GM23248 (cell line): ENCODE results near the gene EFHD1. TPM values are rescaled to one million over a fixed set of nuclear protein-coding genes. Genes with fewer than 3 reads are reported as not detected.

ENCODE experiments used
- DNase-seq: peaks from one replicate; pipeline ENCODE4 v3.0.0-alpha.2; 2015
- H2AFZ ChIP-seq: fragments of 200-600 bp; sonication (generic); 2 replicates; pipeline ENCODE4 v1.6.1; 2016; ENCODE audit warnings: antibody characterized with exemption
- H3F3A ChIP-seq: fragments of 200-600 bp; sonication (generic); 2 replicates; pipeline ENCODE4 v1.6.1; 2016; ENCODE audit warnings: mild to moderate bottlenecking, antibody characterized with exemption, mixed run types; ENCODE audit not compliant: insufficient read depth
- H3K27ac ChIP-seq: fragments of 200-600 bp; sonication (generic); 2 replicates; pipeline ENCODE4 v1.5.1; 2016; ENCODE audit warnings: mild to moderate bottlenecking
- H3K27me3 ChIP-seq: fragments of 200-600 bp; sonication (generic); replicated peaks from 2 replicates; pipeline ENCODE4 v1.6.1; 2016; ENCODE audit warnings: mild to moderate bottlenecking; ENCODE audit not compliant: insufficient read depth
- H3K36me3 ChIP-seq: fragments of 200-600 bp; sonication (generic); 2 replicates; pipeline ENCODE4 v1.6.1; 2016; ENCODE audit warnings: low read depth, mild to moderate bottlenecking
- H3K4me1 ChIP-seq: fragments of 200-600 bp; sonication (generic); 2 replicates; pipeline ENCODE4 v1.6.1; 2016; ENCODE audit warnings: mild to moderate bottlenecking; ENCODE audit not compliant: insufficient read depth
- H3K4me2 ChIP-seq: fragments of 200-600 bp; sonication (generic); one replicate; pipeline ENCODE4 v1.6.1; 2016; ENCODE audit warnings: mild to moderate bottlenecking; ENCODE audit not compliant: unreplicated experiment
- H3K4me3 ChIP-seq: fragments of 200-600 bp; sonication (generic); 2 replicates; pipeline ENCODE4 v1.5.1; 2016; ENCODE audit warnings: mild to moderate bottlenecking
- H3K79me2 ChIP-seq: fragments of 200-600 bp; sonication (generic); 2 replicates; pipeline ENCODE4 v1.6.1; 2016; ENCODE audit warnings: mild to moderate bottlenecking; ENCODE audit not compliant: insufficient read depth
- H3K9ac ChIP-seq: fragments of 200-600 bp; sonication (generic); 2 replicates; pipeline ENCODE4 v1.6.1; 2016; ENCODE audit warnings: mild to moderate bottlenecking
- H3K9me2 ChIP-seq: fragments of 200-600 bp; sonication (generic); 2 replicates; pipeline ENCODE4 v1.6.1; 2016; ENCODE audit warnings: mixed run types, mild to moderate bottlenecking, moderate library complexity; ENCODE audit not compliant: insufficient read depth
- H3K9me3 ChIP-seq: fragments of 200-600 bp; sonication (generic); one replicate; pipeline ENCODE4 v1.6.1; 2017; ENCODE audit warnings: low read depth
- H4K20me1 ChIP-seq: fragments of 200-600 bp; sonication (generic); 2 replicates; pipeline ENCODE4 v1.6.0; 2016; ENCODE audit not compliant: insufficient read depth
- EZH2 ChIP-seq: fragments of 200-600 bp; sonication (generic); IDR thresholded peaks from 2 replicates; pipeline ENCODE4 v1.6.1; 2018; ENCODE audit warnings: antibody characterized with exemption, mild to moderate bottlenecking; ENCODE audit not compliant: insufficient read depth, poor library complexity, severe bottlenecking
- EZH2phosphoT487 ChIP-seq: fragments of 200-600 bp; sonication (generic); IDR thresholded peaks from 2 replicates; pipeline ENCODE4 v1.6.1; 2018; ENCODE audit warnings: antibody characterized with exemption, moderate library complexity, mild to moderate bottlenecking, low read depth; ENCODE audit not compliant: insufficient read depth
- WGBS, 2 experiments: methylation state at CpG; one replicate each; pipeline ENCODE4 v1.1.6; 2015 to 2017; ENCODE audit warnings: low lambda C conversion rate in 2 of 2, low coverage in 1 of 2; ENCODE audit errors: missing lambda C conversion rate in 2 of 2; 5-methylcytosine and 5-hydroxymethylcytosine counted together
- in situ Hi-C: fragments of 300-500 bp; cut with MboI; formaldehyde crosslinking; loops from 2 replicates; pipeline ENCODE4 v1.15.0; 2020
- polyA plus RNA-seq: library from polyadenylated mRNA; unstranded; fragments of >200 nt; fragmentation: Nextera tagmentation; extraction: Ambion mirVana; gene quantifications from 2 replicates; pipeline ENCODE4 v1.2.1, GENCODE V29; 2016
- total RNA-seq: library from RNA; depleted of rRNA; stranded (reverse); fragments of >200 nt; shearing (Covaris generic); gene quantifications from 2 replicates; pipeline ENCODE4 v1.2.3, GENCODE V29; 2014

EFHD1 gene
- total and polyA plus RNA-seq, 2 experiments from 2014 or later: not detected

- peaks cover 5% of the 10 kb centered on the region for H3F3A ChIP-seq
- 67 to 80% methylated on average over 4 of the region's 4 CpGs for WGBS, 2 experiments
- no peaks in the 10 kb centered on the region for H3K9me2 ChIP-seq
- H3K4me3 ChIP-seq: peak overlapping the region; percentile 93
- no peaks in the 10 kb centered on the region for H3K36me3 ChIP-seq
- peak; percentile 18 for DNase-seq
- H3K4me1 ChIP-seq: peaks cover 29% of the 10 kb centered on the region
- TF ChIP-seq EZH2 (no peak), EZH2phosphoT487 (no peak)
- H4K20me1 ChIP-seq: no peaks in the 10 kb centered on the region; the same call in 1 of the 2 replicates
- H3K9ac ChIP-seq: peak overlapping the region; percentile 96
- H2AFZ ChIP-seq: peak overlapping the region; percentile 82; the same call in 1 of the 2 replicates
- no peaks in the 10 kb centered on the region for H3K9me3 ChIP-seq
- peaks cover 63% of the 10 kb centered on the region for H3K79me2 ChIP-seq
- H3K27ac ChIP-seq: no peak overlapping the region
- H3K4me2 ChIP-seq: peak overlapping the region; percentile 90
- in situ Hi-C loops: no loop called here
- H3K27me3 ChIP-seq: no peaks in the 10 kb centered on the region
Measured at GRCh38 chr2:232698556-232699091, 65.2 kb downstream of the EFHD1 start.

GRCh38 chr2:232699110-232699509 is 65.7 kb downstream of the EFHD1 start:
- Histone ChIP-seq H3F3A (peaks cover 5% of the 10 kb centered on the region), H2AFZ (no peak overlapping the region), H3K4me2 (peak overlapping the region; percentile 90), H4K20me1 (no peaks in the 10 kb centered on the region; the same call in 1 of the 2 replicates), H3K9me2 (no peaks in the 10 kb centered on the region), H3K27me3 (no peaks in the 10 kb centered on the region), H3K9ac (peak overlapping the region; percentile 96; the same call in 1 of the 2 replicates), H3K9me3 (no peaks in the 10 kb centered on the region), H3K79me2 (peaks cover 68% of the 10 kb centered on the region), H3K4me1 (peaks cover 29% of the 10 kb centered on the region), H3K27ac (no peak overlapping the region), H3K4me3 (peak overlapping the region; percentile 93; the same call in 1 of the 2 replicates), H3K36me3 (no peaks in the 10 kb centered on the region)
- in situ Hi-C loops: no loop called here
- 95 to 100% methylated on average over 2 of the region's 2 CpGs for WGBS, 2 experiments
- DNase-seq: peak; percentile 5
- TF ChIP-seq EZH2phosphoT487 (no peak), EZH2 (no peak)

- H3K9ac ChIP-seq: no peak overlapping the region
- no peaks in the 10 kb centered on the region for H3K9me3 ChIP-seq
- peaks cover 29% of the 10 kb centered on the region for H3K4me1 ChIP-seq
- DNase-seq: no peak
- no peaks in the 10 kb centered on the region for H3K9me2 ChIP-seq
- in situ Hi-C loops: no loop called here
- H2AFZ ChIP-seq: no peak overlapping the region
- peaks cover 5% of the 10 kb centered on the region for H3F3A ChIP-seq
- no peak overlapping the region for H3K4me3 ChIP-seq
- peak overlapping the region; percentile 27 for H3K4me2 ChIP-seq
- TF ChIP-seq EZH2 (no peak), EZH2phosphoT487 (no peak)
- peaks cover 79% of the 10 kb centered on the region for H3K79me2 ChIP-seq
- H3K36me3 ChIP-seq: no peaks in the 10 kb centered on the region
- H3K27me3 ChIP-seq: no peaks in the 10 kb centered on the region
- no peaks in the 10 kb centered on the region; the same call in 1 of the 2 replicates for H4K20me1 ChIP-seq
- WGBS, 2 experiments: 91 to 96% methylated on average over 1 of the region's 1 CpG
- no peak overlapping the region for H3K27ac ChIP-seq
Measured at GRCh38 chr2:232700154-232700553, 66.8 kb downstream of the EFHD1 start.

- TF ChIP-seq EZH2 (no peak), EZH2phosphoT487 (no peak)
- H3K4me1 ChIP-seq: no peaks in the 10 kb centered on the region
- no peaks in the 10 kb centered on the region for H3F3A ChIP-seq
- H3K4me2 ChIP-seq: no peak overlapping the region
- H3K36me3 ChIP-seq: peaks cover 14% of the 10 kb centered on the region; the same call in 1 of the 2 replicates
- no peaks in the 10 kb centered on the region for H3K27me3 ChIP-seq
- no peak for DNase-seq
- in situ Hi-C loops: no loop called here
- H4K20me1 ChIP-seq: no peaks in the 10 kb centered on the region; the same call in 1 of the 2 replicates
- no peaks in the 10 kb centered on the region for H3K9me2 ChIP-seq
- no peak overlapping the region for H2AFZ ChIP-seq
- peaks cover 99% of the 10 kb centered on the region for H3K79me2 ChIP-seq
- 83 to 91% methylated on average over 4 of the region's 4 CpGs for WGBS, 2 experiments
- H3K9ac ChIP-seq: no peak overlapping the region
- H3K9me3 ChIP-seq: no peaks in the 10 kb centered on the region
- H3K4me3 ChIP-seq: no peak overlapping the region
- H3K27ac ChIP-seq: no peak overlapping the region
Measured at GRCh38 chr2:232707076-232707475, 73.7 kb downstream of the EFHD1 start.
